H9 (cell line): Measurements from ENCODE around the gene DNAJC11. TPM values are rescaled to one million over a fixed set of nuclear protein-coding genes. Genes with fewer than 3 reads are reported as not detected.

Source experiments
- DNase-seq: peaks from one replicate; pipeline ENCODE4 v3.0.0-alpha.2; 2017
- H2AFZ ChIP-seq: one replicate; pipeline ENCODE4 v1.6.1; 2013; ENCODE audit warnings: mild to moderate bottlenecking, low read length, control low read depth, moderate library complexity
- H2AK5ac ChIP-seq: 2 replicates; pipeline ENCODE4 v1.6.1; 2013; ENCODE audit warnings: low read length, control low read depth, mixed read lengths; ENCODE audit not compliant: insufficient read length
- H2BK120ac ChIP-seq: one replicate; pipeline ENCODE4 v1.6.1; 2013; ENCODE audit warnings: low read depth, mild to moderate bottlenecking, low read length, control low read depth, inconsistent platforms; ENCODE audit not compliant: poor library complexity, severe bottlenecking
- H2BK12ac ChIP-seq: 2 replicates; pipeline ENCODE4 v1.6.1; 2013; ENCODE audit warnings: low read length, control low read depth, mixed read lengths, low read depth; ENCODE audit not compliant: insufficient read length
- H2BK15ac ChIP-seq: 2 replicates; pipeline ENCODE4 v1.6.1; 2013; ENCODE audit warnings: low read depth, low read length, control low read depth
- H2BK20ac ChIP-seq: one replicate; pipeline ENCODE4 v1.6.1; 2013; ENCODE audit warnings: low read depth, mild to moderate bottlenecking, low read length, control low read depth, inconsistent platforms; ENCODE audit not compliant: poor library complexity, severe bottlenecking
- H2BK5ac ChIP-seq: 2 replicates; pipeline ENCODE4 v1.6.1; 2013; ENCODE audit warnings: low read length, control low read depth, mixed read lengths; ENCODE audit not compliant: insufficient read length
- H3K14ac ChIP-seq: 2 replicates; pipeline ENCODE4 v1.6.1; 2013; ENCODE audit warnings: low read length, control low read depth; ENCODE audit not compliant: insufficient read depth
- H3K18ac ChIP-seq: 2 replicates; pipeline ENCODE4 v1.6.1; 2013; ENCODE audit warnings: low read depth, mild to moderate bottlenecking, mixed read lengths, low read length, control low read depth; ENCODE audit not compliant: insufficient read length
- H3K23ac ChIP-seq: 2 replicates; pipeline ENCODE4 v1.6.1; 2013; ENCODE audit warnings: low read length, control low read depth, mixed read lengths, low read depth; ENCODE audit not compliant: insufficient read length
- H3K23me2 ChIP-seq: 2 replicates; pipeline ENCODE4 v1.6.1; 2013; ENCODE audit warnings: low read depth, mild to moderate bottlenecking, mixed read lengths, low read length, control low read depth; ENCODE audit not compliant: insufficient read length, poor library complexity, severe bottlenecking
- H3K27ac ChIP-seq: 2 replicates; pipeline ENCODE4 v1.5.1; 2013; ENCODE audit warnings: low read length, control low read depth, mixed read lengths, low read depth; ENCODE audit not compliant: insufficient read length
- H3K27me3 ChIP-seq: 2 replicates; pipeline ENCODE4 v1.6.1; 2013; ENCODE audit warnings: low read length, control low read depth, inconsistent platforms; ENCODE audit not compliant: insufficient read depth
- H3K4ac ChIP-seq: 2 replicates; pipeline ENCODE4 v1.6.1; 2013; ENCODE audit warnings: low read depth, mild to moderate bottlenecking, control low read depth, inconsistent platforms, low read length, moderate library complexity
- H3K4me1 ChIP-seq: 2 replicates; pipeline ENCODE4 v1.6.1; 2013; ENCODE audit warnings: low read length, control low read depth, inconsistent platforms; ENCODE audit not compliant: insufficient read depth
- H3K4me2 ChIP-seq: 2 replicates; pipeline ENCODE4 v1.6.1; 2013; ENCODE audit warnings: low read length, control low read depth, mixed read lengths; ENCODE audit not compliant: insufficient read length, insufficient read depth
- H3K56ac ChIP-seq: 2 replicates; pipeline ENCODE4 v1.6.1; 2013; ENCODE audit warnings: low read depth, mild to moderate bottlenecking, mixed read lengths, low read length, control low read depth; ENCODE audit not compliant: insufficient read length
- H3K79me1 ChIP-seq: 2 replicates; pipeline ENCODE4 v1.6.1; 2013; ENCODE audit warnings: low read depth, mild to moderate bottlenecking, moderate library complexity, low read length, control low read depth, inconsistent platforms; ENCODE audit not compliant: insufficient read depth, poor library complexity, severe bottlenecking
- H3K79me2 ChIP-seq: 2 replicates; pipeline ENCODE4 v1.6.1; 2013; ENCODE audit warnings: low read length, control low read depth, inconsistent platforms; ENCODE audit not compliant: insufficient read depth
- H3K9ac ChIP-seq: 2 replicates; pipeline ENCODE4 v1.6.1; 2013; ENCODE audit warnings: low read length, control low read depth, mixed read lengths; ENCODE audit not compliant: insufficient read length; ENCODE audit errors: extremely low read depth
- H3K9me3 ChIP-seq: one replicate; pipeline ENCODE4 v1.6.1; 2013; ENCODE audit warnings: low read depth, low read length, inconsistent platforms; ENCODE audit not compliant: control insufficient read depth
- H3T11ph ChIP-seq: one replicate; pipeline ENCODE4 v1.6.1; 2013; ENCODE audit warnings: mild to moderate bottlenecking, low read length, control low read depth, inconsistent platforms
- H4K20me1 ChIP-seq: one replicate; pipeline ENCODE4 v1.6.1; 2013; ENCODE audit not compliant: control insufficient read depth, insufficient read length, insufficient read depth
- H4K5ac ChIP-seq: 2 replicates; pipeline ENCODE4 v1.6.1; 2013; ENCODE audit warnings: low read depth, mild to moderate bottlenecking, mixed read lengths, low read length, control low read depth; ENCODE audit not compliant: insufficient read length
- H4K8ac ChIP-seq: replicated peaks from 2 replicates; pipeline ENCODE4 v1.6.1; 2013; ENCODE audit warnings: low read length, control low read depth, mixed read lengths, low read depth; ENCODE audit not compliant: insufficient read length
- H4K91ac ChIP-seq: 2 replicates; pipeline ENCODE4 v1.6.1; 2013; ENCODE audit warnings: low read depth, mild to moderate bottlenecking, moderate library complexity, mixed read lengths, low read length, control low read depth; ENCODE audit not compliant: insufficient read length
- H3K27ac Mint-ChIP-seq, 3 experiments: 2 replicates in 2 of 3; 3 replicates in 1 of 3; pipeline ENCODE4 v1.8.0; 2020 to 2021; ENCODE audit warnings: mixed read lengths in 3 of 3, mild to moderate bottlenecking in 1 of 3, moderate library complexity in 1 of 3
- H3K27me3 Mint-ChIP-seq: 2 replicates; pipeline ENCODE4 v1.8.0; 2021; ENCODE audit warnings: low read depth, mild to moderate bottlenecking, moderate library complexity, mixed read lengths
- H3K36me3 Mint-ChIP-seq, 3 experiments: 2 replicates in 2 of 3; 3 replicates in 1 of 3; pipeline ENCODE4 v1.8.0; 2020 to 2021; ENCODE audit warnings: low read depth in 3 of 3, mixed read lengths in 3 of 3; ENCODE audit not compliant: insufficient read depth in 1 of 3
- H3K4me1 Mint-ChIP-seq, 2 experiments: 2 replicates each; pipeline ENCODE4 v1.8.0; 2020; ENCODE audit warnings: mixed read lengths in 2 of 2
- H3K4me3 Mint-ChIP-seq, 2 experiments: 2 replicates in 1 of 2; 3 replicates in 1 of 2; pipeline ENCODE4 v1.8.0; 2020 to 2021; ENCODE audit warnings: mild to moderate bottlenecking in 2 of 2, mixed read lengths in 2 of 2, moderate library complexity in 1 of 2
- H3K9me3 Mint-ChIP-seq, 2 experiments: 2 replicates in 1 of 2; 3 replicates in 1 of 2; pipeline ENCODE4 v1.8.0; 2020; ENCODE audit warnings: mild to moderate bottlenecking in 2 of 2, mixed read lengths in 2 of 2, moderate library complexity in 1 of 2
- WGBS: extraction: QIAGEN DNeasy Blood & Tissue Kit; methylation state at CpG from one replicate; pipeline ENCODE4 v1.1.7; 2013; ENCODE audit warnings: missing lambda C conversion rate, low lambda C conversion rate, mixed read lengths; ENCODE audit not compliant: insufficient read length; ENCODE audit errors: extremely low coverage; 5-methylcytosine and 5-hydroxymethylcytosine counted together
- total RNA-seq: library from RNA; stranded (reverse); gene quantifications from 2 replicates; pipeline ENCODE4 v1.2.1, GENCODE V29; 2021
- TF ChIP-seq, protein P1 (sequence below): fragments of 200-600 bp; sonication (generic); conservative IDR thresholded peaks from 3 replicates; pipeline ENCODE4 v1.8.0; 2021; ENCODE audit warnings: antibody characterized with exemption, mild to moderate bottlenecking

Gene DNAJC11
- total RNA-seq, 1 experiment from 2014 or later: 88.5 TPM

GRCh38 chr1:6691507-6691906, 10.1 kb downstream of the DNAJC11 start:
- Histone ChIP-seq H3K27me3 (no peaks in the 10 kb centered on the region), H3K27ac (no peak overlapping the region), H3K23me2 (no peaks in the 10 kb centered on the region), H3K23ac (no peak overlapping the region), H4K5ac (no peak overlapping the region), H2AFZ (no peak overlapping the region), H2BK120ac (no peak overlapping the region), H2AK5ac (no peak overlapping the region), H4K20me1 (no peaks in the 10 kb centered on the region), H3K9me3 (no peaks in the 10 kb centered on the region), H2BK12ac (no peak overlapping the region), H3K9ac (no peak overlapping the region), H3K4me1 (peaks cover 4% of the 10 kb centered on the region), H2BK20ac (no peak overlapping the region), H3K18ac (no peak overlapping the region), H3K4me2 (no peak overlapping the region), H3K4ac (no peak overlapping the region), H2BK5ac (no peak overlapping the region), H2BK15ac (no peak overlapping the region), H3K14ac (no peak overlapping the region), H3K56ac (no peak overlapping the region), H4K91ac (no peak overlapping the region), H3K79me2 (peaks cover 29% of the 10 kb centered on the region; the same call in 1 of the 2 replicates), H3K79me1 (peaks cover 23% of the 10 kb centered on the region), H4K8ac (no peak overlapping the region), H3T11ph (no peak overlapping the region)
- TF ChIP-seq, protein P1, sequence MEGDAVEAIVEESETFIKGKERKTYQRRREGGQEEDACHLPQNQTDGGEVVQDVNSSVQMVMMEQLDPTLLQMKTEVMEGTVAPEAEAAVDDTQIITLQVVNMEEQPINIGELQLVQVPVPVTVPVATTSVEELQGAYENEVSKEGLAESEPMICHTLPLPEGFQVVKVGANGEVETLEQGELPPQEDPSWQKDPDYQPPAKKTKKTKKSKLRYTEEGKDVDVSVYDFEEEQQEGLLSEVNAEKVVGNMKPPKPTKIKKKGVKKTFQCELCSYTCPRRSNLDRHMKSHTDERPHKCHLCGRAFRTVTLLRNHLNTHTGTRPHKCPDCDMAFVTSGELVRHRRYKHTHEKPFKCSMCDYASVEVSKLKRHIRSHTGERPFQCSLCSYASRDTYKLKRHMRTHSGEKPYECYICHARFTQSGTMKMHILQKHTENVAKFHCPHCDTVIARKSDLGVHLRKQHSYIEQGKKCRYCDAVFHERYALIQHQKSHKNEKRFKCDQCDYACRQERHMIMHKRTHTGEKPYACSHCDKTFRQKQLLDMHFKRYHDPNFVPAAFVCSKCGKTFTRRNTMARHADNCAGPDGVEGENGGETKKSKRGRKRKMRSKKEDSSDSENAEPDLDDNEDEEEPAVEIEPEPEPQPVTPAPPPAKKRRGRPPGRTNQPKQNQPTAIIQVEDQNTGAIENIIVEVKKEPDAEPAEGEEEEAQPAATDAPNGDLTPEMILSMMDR: no peak
- no peaks in the 10 kb centered on the region for H3K9me3 Mint-ChIP-seq
- H3K4me1 Mint-ChIP-seq: peaks cover 28 to 29% of the 10 kb centered on the region in 2 experiments
- H3K27ac Mint-ChIP-seq: peak overlapping the region in 1 of 3 experiments; percentile 5; a peak in 1 of 7 replicates
- no peak overlapping the region for H3K4me3 Mint-ChIP-seq
- no CpG with 5 or more reads among the region's 4 CpGs for WGBS
- H3K27me3 Mint-ChIP-seq: no peaks in the 10 kb centered on the region
- peaks cover 5 to 15% (median 9%) of the 10 kb centered on the region in 3 experiments; a peak in 6 of 7 replicates for H3K36me3 Mint-ChIP-seq
- DNase-seq: no peak
